Ectodermal cell (in vitro differentiated cells): Measurements from ENCODE around the gene ALPK1.
"Not testable (repeated sequence)": the region's sequence is repeated elsewhere in the genome, so short reads cannot be mapped to it uniquely, and the experiment has no call there.

ENCODE experiments used
- H3K27ac ChIP-seq: 2 replicates; pipeline ENCODE4 v1.7.0; 2013; ENCODE audit warnings: mild to moderate bottlenecking, low read depth, low read length; ENCODE audit not compliant: insufficient read depth, poor library complexity, severe bottlenecking
- H3K27me3 ChIP-seq: 2 replicates; pipeline ENCODE4 v1.7.0; 2013; ENCODE audit warnings: mild to moderate bottlenecking, low read length; ENCODE audit not compliant: insufficient read depth, control insufficient read depth, poor library complexity, severe bottlenecking
- H3K36me3 ChIP-seq: one replicate; pipeline ENCODE4 v1.7.0; 2013; ENCODE audit warnings: low read length; ENCODE audit not compliant: control insufficient read depth, insufficient read depth
- H3K4me1 ChIP-seq: one replicate; pipeline ENCODE4 v1.7.0; 2013; ENCODE audit warnings: low read length; ENCODE audit not compliant: control insufficient read depth, insufficient read depth
- H3K4me3 ChIP-seq: 2 replicates; pipeline ENCODE4 v1.7.0; 2013; ENCODE audit warnings: low read depth, low read length, control low read depth; ENCODE audit not compliant: insufficient read depth
- H3K9me3 ChIP-seq: 2 replicates; pipeline ENCODE4 v1.7.0; 2013; ENCODE audit warnings: mild to moderate bottlenecking, low read length, moderate library complexity; ENCODE audit not compliant: control insufficient read depth
- WGBS, 2 experiments: methylation state at CpG; one replicate each; pipeline ENCODE4 v1.1.7; 2013; ENCODE audit warnings: missing lambda C conversion rate in 2 of 2; 5-methylcytosine and 5-hydroxymethylcytosine counted together

ALPK1 gene

GRCh38 chr4:112274959-112275358 lies 22.2 kb upstream of the ALPK1 start:
- H3K4me1 ChIP-seq = no peaks in the 10 kb centered on the region
- WGBS, 2 experiments = 93% methylated on average over 4 of the region's 4 CpGs
- H3K27ac ChIP-seq = no peak overlapping the region
- no peak overlapping the region for H3K4me3 ChIP-seq
- H3K36me3 ChIP-seq = no peaks in the 10 kb centered on the region
- no peaks in the 10 kb centered on the region for H3K9me3 ChIP-seq
- H3K27me3 ChIP-seq = no peaks in the 10 kb centered on the region

DNA sequence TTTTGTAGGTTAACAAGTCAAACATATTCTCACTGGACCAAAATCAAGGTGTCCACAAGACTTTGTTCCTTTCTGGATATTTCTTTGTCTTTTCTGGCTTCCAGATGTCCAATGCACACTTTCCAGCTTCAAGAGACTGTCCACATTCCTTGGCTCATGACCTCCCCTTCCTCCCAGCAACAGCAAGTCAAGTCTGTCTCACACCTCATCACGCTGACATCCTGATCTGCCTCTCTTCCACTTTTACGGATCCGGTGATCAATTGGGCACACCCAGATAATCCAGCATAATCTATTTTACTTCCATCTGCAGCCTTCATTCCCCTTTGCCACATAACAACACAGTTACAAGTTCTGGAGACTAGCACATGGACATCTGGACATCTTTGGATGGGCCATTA lies 21.1 kb upstream of the ALPK1 start:
- Histone ChIP-seq H3K27ac (no peak overlapping the region), H3K27me3 (no peaks in the 10 kb centered on the region), H3K36me3 (no peaks in the 10 kb centered on the region), H3K4me1 (no peaks in the 10 kb centered on the region), H3K4me3 (no peak overlapping the region), H3K9me3 (no peaks in the 10 kb centered on the region)
- WGBS, 2 experiments = 90 to 91% methylated on average over 3 of the region's 3 CpGs

DNA sequence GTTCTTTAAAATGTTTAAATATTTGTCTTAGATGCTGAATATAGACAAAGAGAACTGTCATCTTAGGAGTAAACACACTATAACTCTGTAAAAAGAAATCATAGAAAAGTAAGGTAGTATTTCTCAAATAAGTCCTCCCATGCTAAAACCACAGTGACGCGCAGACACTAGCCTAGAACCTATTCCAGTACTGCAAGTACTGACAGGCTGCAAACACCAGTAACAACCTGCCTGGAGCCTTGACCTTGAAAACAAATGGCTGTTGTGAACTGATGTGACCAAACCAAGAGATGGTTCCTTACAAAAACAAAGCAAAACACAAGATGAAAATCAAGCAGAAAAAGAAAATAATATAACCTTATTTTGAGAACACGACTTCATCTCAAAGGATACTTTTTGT lies 19.9 kb upstream of the ALPK1 start:
- Histone ChIP-seq H3K4me1 (no peaks in the 10 kb centered on the region), H3K27ac (no peak overlapping the region), H3K27me3 (no peaks in the 10 kb centered on the region), H3K36me3 (no peaks in the 10 kb centered on the region), H3K4me3 (no peak overlapping the region), H3K9me3 (no peaks in the 10 kb centered on the region)
- 89 to 100% methylated on average over 2 to 3 of the region's 3 CpGs for WGBS, 2 experiments

GRCh38 chr4:112277705-112278448 lies 19.3 kb upstream of the ALPK1 start:
- 93 to 94% methylated on average over 10 of the region's 10 CpGs for WGBS, 2 experiments

GRCh38 chr4:112279025-112279881 lies 17.9 kb upstream of the ALPK1 start:
- Histone ChIP-seq H3K36me3 (no peaks in the 10 kb centered on the region), H3K27ac (no peak overlapping the region), H3K27me3 (peaks cover 4% of the 10 kb centered on the region), H3K4me3 (no peak overlapping the region), H3K4me1 (no peaks in the 10 kb centered on the region), H3K9me3 (no peaks in the 10 kb centered on the region)
- 76 to 81% methylated on average over 8 to 10 of the region's 10 CpGs for WGBS, 2 experiments

More at GRCh38 chr4:112277705-112278448, 19.3 kb upstream of the ALPK1 start:
- H3K27me3 ChIP-seq = no peaks in the 10 kb centered on the region
- H3K4me1 ChIP-seq = no peaks in the 10 kb centered on the region
- no peaks in the 10 kb centered on the region for H3K36me3 ChIP-seq
- no peaks in the 10 kb centered on the region for H3K9me3 ChIP-seq
- H3K4me3 ChIP-seq = no peak overlapping the region
- no peak overlapping the region for H3K27ac ChIP-seq

- Histone ChIP-seq H3K9me3 (no peaks in the 10 kb centered on the region), H3K27ac (no peak overlapping the region), H3K4me3 (no peak overlapping the region), H3K4me1 (peaks cover 2% of the 10 kb centered on the region), H3K36me3 (no peaks in the 10 kb centered on the region), H3K27me3 (peaks cover 8% of the 10 kb centered on the region)
- WGBS, 2 experiments = 92 to 97% methylated on average over 7 of the region's 7 CpGs
Measured at GRCh38 chr4:112279882-112280315, 17.3 kb upstream of the ALPK1 start.

- Histone ChIP-seq H3K9me3 (no peaks in the 10 kb centered on the region), H3K36me3 (no peaks in the 10 kb centered on the region), H3K4me3 (no peak overlapping the region), H3K27me3 (peaks cover 14% of the 10 kb centered on the region), H3K27ac (no peak overlapping the region), H3K4me1 (peaks cover 6% of the 10 kb centered on the region)
- 71 to 72% methylated on average over 5 of the region's 5 CpGs for WGBS, 2 experiments
Measured at GRCh38 chr4:112280386-112281056, 16.6 kb upstream of the ALPK1 start.

- 94 to 96% methylated on average over 2 of the region's 2 CpGs for WGBS, 2 experiments
- peaks cover 27% of the 10 kb centered on the region for H3K27me3 ChIP-seq
- H3K4me1 ChIP-seq, H3K4me3 ChIP-seq, H3K36me3 ChIP-seq, H3K9me3 ChIP-seq, H3K27ac ChIP-seq: not testable (repeated sequence)
Measured at GRCh38 chr4:112281895-112282398, 15.2 kb upstream of the ALPK1 start.

- Histone ChIP-seq H3K27ac (no peak overlapping the region), H3K36me3 (no peaks in the 10 kb centered on the region), H3K27me3 (peaks cover 27% of the 10 kb centered on the region), H3K4me3 (no peak overlapping the region), H3K9me3 (peaks cover 2% of the 10 kb centered on the region), H3K4me1 (peaks cover 6% of the 10 kb centered on the region)
- WGBS, 2 experiments = 93 to 94% methylated on average over 4 of the region's 4 CpGs
Measured at GRCh38 chr4:112282860-112283667, 14.1 kb upstream of the ALPK1 start.
